NCI-H774 (cell line): ENCODE data around the gene ARRB1.
"Not testable (repeated sequence)": the region's sequence is repeated elsewhere in the genome, so short reads cannot be mapped to it uniquely, and the experiment has no call there.

Source experiments
- DNase-seq: peaks from one replicate; lab custom pipeline; 2025; lab: John Stamatoyannopoulos, UW

The ARRB1 gene

DNA sequence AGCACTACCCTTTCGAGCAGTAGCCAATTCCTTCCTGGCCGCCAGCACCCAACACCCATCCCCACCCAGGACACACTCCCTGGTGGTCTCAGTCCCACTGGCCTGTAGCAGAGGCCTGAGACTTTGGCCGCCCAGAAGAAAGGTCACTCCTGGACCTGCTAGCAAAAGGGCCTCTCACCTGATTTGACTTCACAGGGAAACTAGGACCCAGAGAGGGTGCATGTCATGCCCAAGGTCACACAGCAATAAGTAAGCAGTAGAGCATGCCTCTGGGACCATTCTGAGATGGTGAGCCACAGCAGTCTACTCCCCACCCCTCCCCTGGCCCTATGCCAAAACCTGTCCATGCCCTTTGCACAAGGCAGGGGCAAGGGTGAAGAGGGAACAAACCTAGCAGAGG is 7.3 kb downstream of the ARRB1 start:
- DNase-seq: no peak

GRCh38 chr11:75342966-75343870 is 8.2 kb downstream of the ARRB1 start:
- peak; percentile 93 for DNase-seq

GRCh38 chr11:75342231-75342918 is 9.1 kb downstream of the ARRB1 start:
- no peak for DNase-seq

- no peak for DNase-seq
Observed at GRCh38 chr11:75341612-75342011, 9.8 kb downstream of the ARRB1 start.

GRCh38 chr11:75339685-75340409 is 11.6 kb downstream of the ARRB1 start:
- DNase-seq: no peak

- DNase-seq: no peak
Observed at GRCh38 chr11:75338516-75339208, 12.8 kb downstream of the ARRB1 start.

GRCh38 chr11:75337195-75337654 is 14.2 kb downstream of the ARRB1 start:
- DNase-seq: no peak

DNA sequence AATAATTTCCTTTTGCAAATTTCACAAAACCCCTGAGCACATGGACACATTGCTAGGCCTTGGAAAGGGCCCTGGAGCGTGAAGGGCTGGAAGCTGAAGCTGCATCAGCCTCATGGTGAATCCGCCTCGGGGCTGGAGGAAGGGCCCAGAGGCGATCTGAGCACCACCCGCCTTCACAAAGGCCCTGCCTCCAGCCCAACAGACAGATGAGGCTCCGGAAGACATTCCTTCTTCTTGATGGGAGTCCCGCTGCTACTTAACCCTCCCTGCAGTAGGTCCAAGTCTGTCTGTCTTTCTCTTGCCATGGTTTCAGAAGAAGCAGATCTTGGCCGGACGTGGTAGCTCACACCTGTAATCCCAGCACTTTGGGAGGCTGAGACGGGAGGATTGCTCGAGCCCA is 16.5 kb downstream of the ARRB1 start:
- no peak for DNase-seq

DNA sequence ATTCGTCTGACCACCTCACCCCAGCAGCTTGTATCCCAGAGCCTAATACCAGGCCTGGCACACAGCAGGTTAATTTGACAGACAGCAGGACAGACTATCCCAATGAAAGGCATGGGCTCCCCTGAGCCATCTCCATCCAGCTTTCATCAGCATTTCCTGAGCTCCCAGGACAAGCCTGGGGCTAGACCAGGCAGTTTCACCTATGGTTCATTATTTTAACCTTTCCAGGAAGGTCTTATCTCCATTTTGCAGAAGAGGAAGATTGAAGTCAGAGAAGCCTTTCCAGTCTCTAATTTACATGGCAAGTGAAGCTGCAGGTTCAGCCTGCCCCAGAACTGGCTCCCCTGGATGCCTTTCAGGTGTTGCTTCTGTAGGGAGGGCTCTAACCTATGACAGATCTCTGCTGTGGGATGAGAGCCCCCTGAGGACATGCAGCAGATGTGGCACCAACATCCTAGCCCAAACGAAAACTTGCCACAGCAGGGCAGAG is 17.0 kb downstream of the ARRB1 start:
- DNase-seq: no peak

DNA sequence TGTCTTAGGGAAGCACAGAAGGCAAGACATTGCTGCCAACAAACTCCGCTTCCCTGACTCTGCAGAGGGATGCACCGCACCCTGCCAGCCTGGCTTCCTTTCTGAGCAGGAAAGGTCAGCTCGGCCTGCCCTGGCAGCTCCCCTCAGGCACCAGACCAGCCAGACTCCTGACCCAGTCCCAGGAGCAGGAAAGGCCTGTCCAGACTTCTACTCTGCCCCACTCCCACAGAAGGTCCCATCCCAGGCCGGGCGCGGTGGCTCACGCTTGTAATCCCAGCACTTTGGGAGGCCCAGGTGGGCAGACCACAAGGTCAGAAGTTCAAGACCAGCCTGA is 17.7 kb downstream of the ARRB1 start:
- no peak for DNase-seq

DNA sequence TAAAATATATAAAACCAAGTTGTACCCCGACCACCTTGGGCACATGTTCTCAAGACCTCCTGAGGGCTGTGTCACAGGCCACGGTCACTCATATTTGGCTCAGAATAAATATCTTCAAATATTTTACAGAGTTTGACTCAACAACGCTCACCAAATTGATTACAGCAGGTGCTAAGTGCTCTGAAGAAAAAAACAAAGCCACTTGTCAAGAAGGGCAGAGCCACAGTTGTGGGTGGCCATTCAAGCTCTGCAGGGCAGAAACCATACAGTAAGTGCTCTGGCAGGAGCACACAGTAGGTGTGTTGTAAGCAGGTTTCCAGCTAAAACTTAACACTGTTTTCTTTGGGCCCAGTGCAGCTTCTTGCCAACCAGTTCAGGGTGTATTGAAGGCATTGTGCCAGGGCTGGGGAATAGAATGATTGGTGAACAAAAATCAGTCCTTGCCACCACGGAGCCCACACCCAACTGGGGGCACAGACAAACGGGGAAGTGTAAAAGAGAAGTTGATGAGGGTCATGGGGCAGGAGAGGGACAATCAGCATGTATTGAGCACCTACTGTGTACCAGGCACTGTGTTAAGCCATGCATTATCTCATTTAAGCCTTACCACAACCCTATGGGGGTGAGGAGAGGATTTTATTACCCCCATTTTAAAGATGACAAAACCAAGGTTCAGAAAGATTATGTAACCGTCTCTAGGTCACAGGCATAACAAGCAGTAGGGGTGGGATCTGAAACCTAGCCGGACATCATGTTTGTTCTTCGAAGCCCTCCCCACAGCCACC is 18.2 kb downstream of the ARRB1 start:
- no peak for DNase-seq

DNA sequence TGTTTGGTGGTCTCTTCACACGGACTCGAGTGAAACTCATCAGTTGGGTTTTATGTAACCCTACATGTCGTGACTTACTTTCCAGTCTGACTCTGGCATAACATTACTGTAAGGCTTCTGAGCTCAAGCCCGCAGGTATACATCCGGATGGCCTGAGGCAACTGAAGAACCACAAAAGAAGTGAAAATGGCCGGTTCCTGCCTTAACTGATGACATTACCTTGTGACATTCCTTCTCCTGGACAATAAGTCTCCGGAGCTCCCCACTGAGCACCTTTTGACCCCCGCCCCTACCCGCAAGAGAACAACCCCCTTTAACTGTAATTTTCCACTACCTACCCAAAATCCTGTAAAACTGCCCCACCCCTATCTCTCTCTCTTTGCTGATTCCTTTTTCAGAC is 19.7 kb downstream of the ARRB1 start:
- DNase-seq: not testable (repeated sequence)

DNA sequence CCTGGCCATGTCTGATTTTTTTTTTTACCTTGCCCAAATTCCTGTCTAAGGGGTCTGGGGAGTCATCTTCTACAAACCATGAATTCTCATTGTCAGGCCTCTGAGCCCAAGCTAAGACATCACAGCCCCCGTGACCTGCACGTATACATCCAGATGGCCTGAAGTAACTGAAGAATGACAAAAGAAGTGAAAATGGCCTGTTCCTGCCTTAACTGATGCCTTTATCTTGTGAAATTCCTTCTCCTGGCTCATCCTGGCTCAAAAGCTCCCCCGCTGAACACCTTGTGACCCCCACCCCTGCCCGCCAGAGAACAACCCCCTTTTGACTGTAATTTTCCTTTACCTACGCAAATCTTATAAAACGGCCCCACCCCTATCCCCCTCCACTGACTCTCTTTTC is 20.2 kb downstream of the ARRB1 start:
- DNase-seq: not testable (repeated sequence)

DNA sequence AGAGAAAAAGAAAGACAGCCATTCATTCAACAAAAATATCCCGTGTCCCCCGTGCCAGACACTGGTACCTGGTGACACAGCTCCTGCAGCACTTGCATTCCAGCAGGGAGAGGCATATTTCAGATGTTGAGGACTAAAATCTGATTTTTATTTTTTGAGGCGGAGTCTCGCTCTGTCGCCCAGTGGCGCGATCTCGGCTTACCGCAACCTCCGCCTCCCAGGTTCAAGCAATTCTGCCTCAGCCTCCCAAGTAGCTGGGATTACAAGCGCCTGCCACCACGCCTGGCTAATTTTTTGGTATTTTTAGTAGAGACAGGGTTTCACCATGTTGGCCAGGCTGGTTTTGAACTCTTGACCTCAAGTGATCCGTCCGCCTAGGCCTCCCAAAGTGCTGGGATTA is 20.6 kb downstream of the ARRB1 start:
- not testable (repeated sequence) for DNase-seq

DNA sequence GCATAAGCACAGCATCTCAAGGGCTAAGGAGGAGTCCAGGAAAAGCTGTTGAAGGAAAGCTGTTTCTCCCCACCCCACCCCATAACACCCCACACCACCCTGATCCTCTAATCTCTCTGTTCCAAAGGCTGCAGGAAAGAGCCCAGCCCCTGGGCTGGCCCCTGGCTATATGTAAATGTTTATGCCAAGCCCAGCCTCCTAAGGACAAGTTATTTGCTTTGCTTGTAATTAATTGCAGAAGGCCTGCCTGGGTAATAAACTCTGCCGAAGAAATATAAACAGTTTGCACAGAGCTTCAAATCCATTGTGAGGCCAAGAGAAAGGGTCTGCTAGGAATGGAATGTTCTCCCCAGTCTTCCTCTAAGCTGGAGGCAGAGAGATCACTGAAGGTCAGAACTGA is 21.2 kb downstream of the ARRB1 start:
- DNase-seq: no peak

DNA sequence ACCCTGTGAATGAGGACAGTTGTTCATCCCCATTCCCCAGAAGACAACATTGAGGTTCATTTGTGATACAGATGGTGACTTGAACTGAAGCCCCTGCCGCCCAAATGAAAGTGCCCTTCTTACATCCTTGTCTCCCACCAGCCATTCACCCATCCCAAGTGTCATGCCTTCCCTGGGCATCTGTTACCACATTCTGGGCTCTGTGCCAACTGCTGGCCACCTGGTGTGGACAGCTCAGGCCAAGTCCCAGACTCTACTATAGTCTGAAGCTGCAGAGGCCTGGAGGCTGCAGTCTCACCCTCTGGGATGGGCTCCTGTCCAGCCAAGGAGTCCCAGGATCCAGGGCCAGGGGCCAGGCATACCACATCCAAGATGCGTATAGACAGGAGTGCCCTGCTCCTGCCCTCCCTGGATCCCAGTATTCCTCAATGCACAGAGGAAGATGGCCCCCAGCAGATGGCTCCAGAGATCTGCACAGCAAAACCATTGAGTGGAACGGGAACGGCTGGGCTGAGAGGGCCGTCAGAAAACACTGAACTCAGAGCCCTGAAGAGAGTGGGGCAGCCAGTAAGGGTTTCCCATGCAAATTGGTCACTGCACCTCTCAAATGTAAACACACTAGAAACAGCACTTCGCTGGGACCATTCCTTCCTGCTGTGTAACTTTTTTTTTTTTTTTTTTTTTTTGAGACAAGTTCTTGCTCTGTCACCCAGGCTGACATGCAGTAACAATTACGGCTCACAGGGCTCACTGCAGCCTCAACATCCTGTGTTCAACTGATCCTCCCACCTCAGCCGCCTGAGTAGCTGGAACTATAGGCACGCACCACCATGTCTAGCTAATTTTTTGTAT is 22.8 kb downstream of the ARRB1 start:
- DNase-seq: peak; percentile 75

GRCh38 chr11:75326439-75326810 is 25.0 kb downstream of the ARRB1 start:
- no peak for DNase-seq

- no peak for DNase-seq
Observed at GRCh38 chr11:75325713-75326438, 25.6 kb downstream of the ARRB1 start.

DNA sequence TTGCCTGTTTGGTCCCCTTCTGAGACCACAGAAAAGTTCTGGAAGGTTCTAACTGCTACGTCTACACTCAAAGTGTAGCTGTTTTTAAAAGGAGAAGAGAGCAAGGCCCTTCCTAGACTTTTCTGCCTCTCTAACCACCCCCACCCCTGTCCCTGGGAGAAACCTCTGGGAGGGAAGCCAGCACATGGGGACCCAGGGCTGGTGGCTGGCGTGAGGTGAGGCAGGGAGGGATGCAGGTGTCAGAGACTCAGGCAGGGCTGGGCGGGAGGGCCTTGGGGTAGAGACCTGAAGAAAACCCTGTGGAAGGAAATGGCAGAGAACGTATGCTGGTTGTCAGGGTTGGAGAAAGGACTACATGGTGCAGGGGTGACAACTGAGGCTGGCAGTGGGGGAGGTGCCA is 26.7 kb downstream of the ARRB1 start:
- DNase-seq: no peak

GRCh38 chr11:75324189-75324588 is 27.3 kb downstream of the ARRB1 start:
- DNase-seq: no peak
